GM12878 (cell line): ENCODE data around the gene WSCD1. TPM values are rescaled to one million over a fixed set of nuclear protein-coding genes. Genes with fewer than 3 reads are reported as not detected.

Experiments
- ATAC-seq: fragments of 200-7000 bp; cut with Tn5 transposase; 3 replicates; pipeline ENCODE4 v1.9.1; 2020; ENCODE audit warnings: mild to moderate bottlenecking, moderate library complexity
- BruUV-seq: library from RNA; stranded (reverse); fragments of 400-500 nt; replicated peaks from 2 replicates; lab custom pipeline; 2021; lab: Mats Ljungman, UMichigan
- CTCF ChIA-PET: fragments of 300-600 bp; sonication (Branson Sonifier 250); formaldehyde crosslinking; extraction: SDS; loops from one replicate; lab custom pipeline; 2021; ENCODE audit warnings: inconsistent platforms; lab: Yijun Ruan, JAX
- POLR2A ChIA-PET: fragments of 350-600 bp; formaldehyde crosslinking; extraction: SDS; loops from one replicate; lab custom pipeline; 2021; ENCODE audit warnings: inconsistent platforms; lab: Charles Lee
- RAD21 ChIA-PET: fragments of 300-600 bp; sonication (Branson Sonifier 250); formaldehyde crosslinking; loops from one replicate; lab custom pipeline; 2023; ENCODE audit warnings: antibody characterized with exemption; ENCODE audit not compliant: unreplicated experiment; lab: Charles Lee
- SMC1A ChIA-PET: fragments of 300-600 bp; sonication (Branson Sonifier 250); formaldehyde crosslinking; loops from one replicate; lab custom pipeline; 2023; ENCODE audit not compliant: unreplicated experiment, uncharacterized antibody; lab: Charles Lee
- DNase-seq: peaks from one replicate; pipeline ENCODE4 v3.0.0-alpha.2; 2011; ENCODE audit warnings: low read depth, low spot score
- FAIRE-seq: peaks from 3 replicates; lab custom pipeline; 2011; peaks lifted over from hg19 to GRCh38; lab: Jason Lieb, UNC
- H2AFZ ChIP-seq: 2 replicates; pipeline ENCODE4 v1.6.0; 2011; ENCODE audit warnings: low read depth, low read length, control low read depth; ENCODE audit not compliant: control insufficient read depth
- H3K27ac ChIP-seq: 2 replicates; pipeline ENCODE4 v1.5.1; 2011; ENCODE audit warnings: control low read depth; ENCODE audit not compliant: control insufficient read depth, insufficient read depth
- H3K27me3 ChIP-seq, 2 experiments: replicated peaks in 1 of 2; 2 replicates each; pipeline versions ENCODE4 v1.6.0 to v1.6.1; 2011; ENCODE audit warnings: low read length in 1 of 2; ENCODE audit not compliant: control insufficient read depth in 2 of 2, insufficient read depth in 2 of 2
- H3K36me3 ChIP-seq, 2 experiments: 2 replicates each; pipeline ENCODE4 v1.5.1; 2011; ENCODE audit warnings: low read length in 1 of 2; ENCODE audit not compliant: control insufficient read depth in 2 of 2, insufficient read depth in 2 of 2
- H3K4me1 ChIP-seq: 2 replicates; pipeline ENCODE4 v1.6.1; 2011; ENCODE audit warnings: mild to moderate bottlenecking, low read length, moderate library complexity, mixed read lengths; ENCODE audit not compliant: control insufficient read depth, insufficient read depth
- H3K4me2 ChIP-seq: 2 replicates; pipeline ENCODE4 v1.6.0; 2011; ENCODE audit warnings: control low read depth; ENCODE audit not compliant: control insufficient read depth, insufficient read depth
- H3K4me3 ChIP-seq: fragments of 200-600 bp; sonication (generic); 2 replicates; pipeline ENCODE4 v1.5.1; 2016
- H3K79me2 ChIP-seq: 2 replicates; pipeline ENCODE4 v1.6.0; 2011; ENCODE audit warnings: low read length; ENCODE audit not compliant: control insufficient read depth, insufficient read depth
- H3K9ac ChIP-seq: 2 replicates; pipeline ENCODE4 v1.8.0; 2011; ENCODE audit warnings: low read length, control low read depth, mixed read lengths; ENCODE audit not compliant: control insufficient read depth, insufficient read depth
- H3K9me3 ChIP-seq: replicated peaks from 3 replicates; pipeline ENCODE4 v1.5.1; 2011; ENCODE audit warnings: mild to moderate bottlenecking, low read length; ENCODE audit not compliant: control insufficient read depth, insufficient read depth
- H4K20me1 ChIP-seq: 2 replicates; pipeline ENCODE4 v1.6.0; 2011; ENCODE audit not compliant: control insufficient read depth, insufficient read depth
- HCFC1 ChIP-seq: fragments of 150-350 bp; IDR thresholded peaks from 2 replicates; pipeline ENCODE4 v1.6.1; 2014; ENCODE audit warnings: low read length
- HDGF ChIP-seq: fragments of 450-650 bp; IDR thresholded peaks from 2 replicates; pipeline ENCODE4 v1.6.1; 2016; ENCODE audit warnings: antibody characterized with exemption
- JUNB ChIP-seq: IDR thresholded peaks from 2 replicates; pipeline ENCODE4 v1.6.1; 2016; ENCODE audit warnings: antibody characterized with exemption, mild to moderate bottlenecking
- KLF5 ChIP-seq: fragments of 450-650 bp; IDR thresholded peaks from 2 replicates; pipeline ENCODE4 v1.6.1; 2014; ENCODE audit warnings: mild to moderate bottlenecking; ENCODE audit not compliant: partially characterized antibody
- PAX5 ChIP-seq: IDR thresholded peaks from 2 replicates; pipeline ENCODE4 v1.6.1; 2011; ENCODE audit warnings: low read depth, low read length, borderline replicate concordance
- TCF12 ChIP-seq: IDR thresholded peaks from 2 replicates; pipeline ENCODE4 v1.6.1; 2011; ENCODE audit warnings: low read depth, mild to moderate bottlenecking, low read length
- ZNF622 ChIP-seq: fragments of 450-650 bp; IDR thresholded peaks from 2 replicates; pipeline ENCODE4 v1.6.1; 2017; ENCODE audit warnings: mild to moderate bottlenecking, inconsistent platforms
- WGBS: methylation state at CpG from one replicate; pipeline ENCODE4 v1.1.6; 2016; ENCODE audit warnings: low lambda C conversion rate; ENCODE audit not compliant: insufficient replicate concordance, insufficient coverage; ENCODE audit errors: missing lambda C conversion rate; 5-methylcytosine and 5-hydroxymethylcytosine counted together
- in situ Hi-C: fragments of 300-500 bp; cut with MboI; formaldehyde crosslinking; loops from 9 replicates; pipeline ENCODE4 v1.14.3; 2018; ENCODE audit warnings: mixed read lengths
- intact Hi-C: fragments of 100-400 bp; cut with micrococcal nuclease; formaldehyde crosslinking; loops from one replicate; pipeline ENCODE4 v1.14.2; 2022; ENCODE audit not compliant: unreplicated experiment
- polyA plus RNA-seq, 11 experiments: library from polyadenylated mRNA; depleted of rRNA in 4 of 11; unstranded in 6 of 11; stranded (reverse) in 5 of 11; fragments of >200 nt; fragmentation: Nextera tagmentation in 4 of 11; fragmentation: Illumina TruSeq in 1 of 11; extraction: Ambion mirVana in 4 of 11; extraction: Trizol in 1 of 11; gene quantifications; 1 replicate in 1 of 11; 2 replicates in 10 of 11; pipeline versions ENCODE4 v1.2.1 to v1.2.3, GENCODE V29; 2011 to 2016; ENCODE audit warnings: inconsistent platforms in 2 of 11, missing spikeins in 2 of 11, low read depth in 1 of 11
- total RNA-seq, 4 experiments: library from RNA; depleted of rRNA in 3 of 4; stranded (reverse); fragments of >200 nt in 3 of 4; fragmentation: Illumina TruSeq in 1 of 4; extraction: Trizol in 1 of 4; gene quantifications; 2 replicates each; pipeline versions ENCODE4 v1.2.1 to v1.2.3, GENCODE V29; 2013 to 2021
- TF ChIP-seq, protein P1 (sequence below): fragments of 450-650 bp; IDR thresholded peaks from 2 replicates; pipeline ENCODE4 v1.6.1; 2017; ENCODE audit warnings: antibody characterized with exemption, mild to moderate bottlenecking, moderate library complexity
- TF ChIP-seq, protein P2 (sequence below): fragments of 450-650 bp; conservative IDR thresholded peaks from 2 replicates; pipeline ENCODE4 v1.6.1; 2017; ENCODE audit warnings: mild to moderate bottlenecking, moderate library complexity

WSCD1 gene
- total and polyA plus RNA-seq, 10 of the 15 experiments (the other 5 are each of a cell fraction or from before 2014, with no cell fraction given): 0.01 to 0.16 TPM; not detected in 8

DNA sequence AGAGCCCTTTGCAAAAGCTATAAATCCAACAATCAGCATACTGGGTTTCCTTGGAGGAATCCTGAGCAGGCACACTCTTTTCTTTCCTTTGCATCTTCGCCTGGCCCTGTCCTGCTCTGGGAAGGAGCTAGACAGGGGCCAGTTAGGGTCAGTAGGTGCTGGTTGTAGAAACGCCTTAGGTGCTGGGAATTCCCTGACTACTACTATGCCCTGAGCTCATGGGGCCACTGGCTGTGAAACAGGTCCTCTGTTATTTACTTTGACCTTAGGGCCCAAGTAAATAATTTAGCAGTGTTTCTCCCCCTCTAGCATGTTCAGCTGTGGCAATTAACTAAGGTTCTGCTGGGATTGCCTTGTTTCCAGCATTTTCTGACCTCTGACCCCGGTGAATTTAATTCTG is 15.8 kb upstream of the WSCD1 start (continued):
- TF ChIP-seq HDGF (no peak), KLF5 (no peak), TCF12 (no peak), HCFC1 (no peak), PAX5 (no peak)

DNA sequence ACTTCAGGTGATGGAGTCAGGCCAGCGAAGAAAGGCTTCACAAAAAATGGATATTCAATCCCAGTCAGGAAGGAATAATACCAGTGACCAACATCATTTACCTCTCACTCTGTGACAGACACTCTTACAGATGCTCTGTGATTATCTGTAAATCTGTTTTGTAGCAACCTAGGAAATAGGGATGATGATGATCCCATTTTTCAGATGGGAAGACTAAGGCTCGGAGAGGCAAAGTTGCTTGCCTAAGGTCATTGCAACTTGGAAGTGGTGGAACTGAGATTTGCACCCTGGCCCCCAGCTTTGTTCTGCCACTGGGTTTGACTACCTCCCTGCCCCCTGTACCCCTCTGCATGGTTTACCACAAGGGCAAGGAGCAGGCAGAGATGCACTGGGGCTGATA is 14.1 kb upstream of the WSCD1 start:
- FAIRE-seq: no peak
- no TSS peak for BruUV-seq
- in situ Hi-C loops (no loop called here), intact Hi-C loops (no loop called here)
- ChIA-PET RAD21 (no interaction called here), POLR2A (no interaction called here), SMC1A (no interaction called here), CTCF (no interaction called here)
- Histone ChIP-seq H3K9me3 (no peaks in the 10 kb centered on the region), H3K27ac (no peak overlapping the region), H3K4me1 (no peaks in the 10 kb centered on the region), H3K4me3 (no peak overlapping the region), H2AFZ (no peak overlapping the region), H4K20me1 (no peaks in the 10 kb centered on the region), H3K9ac (no peak overlapping the region), H3K79me2 (no peaks in the 10 kb centered on the region), H3K27me3 (no peaks in the 10 kb centered on the region; a peak in 2 of 4 replicates), H3K4me2 (no peak overlapping the region), H3K36me3 (no peaks in the 10 kb centered on the region)
- DNase-seq: no peak
- TF ChIP-seq JUNB (no peak), ZNF622 (no peak)
- TF ChIP-seq, protein P1, sequence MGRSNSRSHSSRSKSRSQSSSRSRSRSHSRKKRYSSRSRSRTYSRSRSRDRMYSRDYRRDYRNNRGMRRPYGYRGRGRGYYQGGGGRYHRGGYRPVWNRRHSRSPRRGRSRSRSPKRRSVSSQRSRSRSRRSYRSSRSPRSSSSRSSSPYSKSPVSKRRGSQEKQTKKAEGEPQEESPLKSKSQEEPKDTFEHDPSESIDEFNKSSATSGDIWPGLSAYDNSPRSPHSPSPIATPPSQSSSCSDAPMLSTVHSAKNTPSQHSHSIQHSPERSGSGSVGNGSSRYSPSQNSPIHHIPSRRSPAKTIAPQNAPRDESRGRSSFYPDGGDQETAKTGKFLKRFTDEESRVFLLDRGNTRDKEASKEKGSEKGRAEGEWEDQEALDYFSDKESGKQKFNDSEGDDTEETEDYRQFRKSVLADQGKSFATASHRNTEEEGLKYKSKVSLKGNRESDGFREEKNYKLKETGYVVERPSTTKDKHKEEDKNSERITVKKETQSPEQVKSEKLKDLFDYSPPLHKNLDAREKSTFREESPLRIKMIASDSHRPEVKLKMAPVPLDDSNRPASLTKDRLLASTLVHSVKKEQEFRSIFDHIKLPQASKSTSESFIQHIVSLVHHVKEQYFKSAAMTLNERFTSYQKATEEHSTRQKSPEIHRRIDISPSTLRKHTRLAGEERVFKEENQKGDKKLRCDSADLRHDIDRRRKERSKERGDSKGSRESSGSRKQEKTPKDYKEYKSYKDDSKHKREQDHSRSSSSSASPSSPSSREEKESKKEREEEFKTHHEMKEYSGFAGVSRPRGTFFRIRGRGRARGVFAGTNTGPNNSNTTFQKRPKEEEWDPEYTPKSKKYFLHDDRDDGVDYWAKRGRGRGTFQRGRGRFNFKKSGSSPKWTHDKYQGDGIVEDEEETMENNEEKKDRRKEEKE: no peak
- TF ChIP-seq, protein P2, sequence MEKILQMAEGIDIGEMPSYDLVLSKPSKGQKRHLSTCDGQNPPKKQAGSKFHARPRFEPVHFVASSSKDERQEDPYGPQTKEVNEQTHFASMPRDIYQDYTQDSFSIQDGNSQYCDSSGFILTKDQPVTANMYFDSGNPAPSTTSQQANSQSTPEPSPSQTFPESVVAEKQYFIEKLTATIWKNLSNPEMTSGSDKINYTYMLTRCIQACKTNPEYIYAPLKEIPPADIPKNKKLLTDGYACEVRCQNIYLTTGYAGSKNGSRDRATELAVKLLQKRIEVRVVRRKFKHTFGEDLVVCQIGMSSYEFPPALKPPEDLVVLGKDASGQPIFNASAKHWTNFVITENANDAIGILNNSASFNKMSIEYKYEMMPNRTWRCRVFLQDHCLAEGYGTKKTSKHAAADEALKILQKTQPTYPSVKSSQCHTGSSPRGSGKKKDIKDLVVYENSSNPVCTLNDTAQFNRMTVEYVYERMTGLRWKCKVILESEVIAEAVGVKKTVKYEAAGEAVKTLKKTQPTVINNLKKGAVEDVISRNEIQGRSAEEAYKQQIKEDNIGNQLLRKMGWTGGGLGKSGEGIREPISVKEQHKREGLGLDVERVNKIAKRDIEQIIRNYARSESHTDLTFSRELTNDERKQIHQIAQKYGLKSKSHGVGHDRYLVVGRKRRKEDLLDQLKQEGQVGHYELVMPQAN: no peak
- ATAC-seq: no peak
- WGBS: 5% methylated on average over 2 of the region's 2 CpGs
